CD4-positive, alpha-beta T cell treated with Interleukin-15 for 1 hour (primary cell): ENCODE data around the gene KIAA1217.

Experiments used
- DNase-seq: peaks from one replicate; pipeline ENCODE4 v3.0.0-alpha.2; 2020

The KIAA1217 gene

DNA sequence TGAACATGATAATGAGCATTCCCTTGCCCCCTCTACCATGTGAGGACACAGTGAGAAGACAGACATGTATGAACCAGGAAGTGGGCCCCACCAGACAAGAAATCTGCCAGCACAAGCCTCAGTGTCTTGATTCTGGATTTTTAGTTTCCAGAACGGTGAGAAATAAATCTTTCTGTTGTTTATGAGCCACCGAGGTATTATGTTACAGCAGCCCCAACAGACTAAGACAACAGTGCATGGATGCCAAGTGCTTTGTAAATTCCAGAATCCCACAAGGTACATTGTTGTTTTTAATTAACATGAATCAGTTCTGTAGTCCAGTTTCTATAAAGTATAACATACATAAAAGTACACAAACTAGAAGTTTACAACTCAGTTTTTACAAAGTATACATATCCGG is 352.5 kb downstream of the KIAA1217 start:
- DNase-seq: no peak

DNA sequence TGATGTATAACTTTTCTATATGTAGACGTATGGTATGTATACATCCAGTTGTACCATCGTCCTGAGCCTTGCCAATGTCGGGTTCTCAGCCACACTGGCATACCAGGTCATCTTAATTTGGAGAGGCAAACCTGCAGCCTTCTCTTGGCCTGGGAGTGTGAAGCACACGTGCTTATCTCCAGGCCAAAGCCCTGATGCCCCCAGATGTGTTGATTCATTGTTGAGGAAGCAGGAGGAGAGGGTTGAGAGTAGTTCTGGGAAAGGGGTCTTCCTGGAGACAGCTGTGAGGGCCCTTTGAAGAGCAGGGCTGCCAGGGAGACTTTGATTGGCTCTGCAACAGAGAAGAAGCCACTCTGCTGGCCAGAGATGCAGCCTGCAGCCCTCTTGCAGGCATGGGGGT is 359.1 kb downstream of the KIAA1217 start:
- DNase-seq: no peak

- DNase-seq: no peak
These were observed 360.4 kb downstream of the KIAA1217 start for GRCh38 chr10:24569330-24569796.

DNA sequence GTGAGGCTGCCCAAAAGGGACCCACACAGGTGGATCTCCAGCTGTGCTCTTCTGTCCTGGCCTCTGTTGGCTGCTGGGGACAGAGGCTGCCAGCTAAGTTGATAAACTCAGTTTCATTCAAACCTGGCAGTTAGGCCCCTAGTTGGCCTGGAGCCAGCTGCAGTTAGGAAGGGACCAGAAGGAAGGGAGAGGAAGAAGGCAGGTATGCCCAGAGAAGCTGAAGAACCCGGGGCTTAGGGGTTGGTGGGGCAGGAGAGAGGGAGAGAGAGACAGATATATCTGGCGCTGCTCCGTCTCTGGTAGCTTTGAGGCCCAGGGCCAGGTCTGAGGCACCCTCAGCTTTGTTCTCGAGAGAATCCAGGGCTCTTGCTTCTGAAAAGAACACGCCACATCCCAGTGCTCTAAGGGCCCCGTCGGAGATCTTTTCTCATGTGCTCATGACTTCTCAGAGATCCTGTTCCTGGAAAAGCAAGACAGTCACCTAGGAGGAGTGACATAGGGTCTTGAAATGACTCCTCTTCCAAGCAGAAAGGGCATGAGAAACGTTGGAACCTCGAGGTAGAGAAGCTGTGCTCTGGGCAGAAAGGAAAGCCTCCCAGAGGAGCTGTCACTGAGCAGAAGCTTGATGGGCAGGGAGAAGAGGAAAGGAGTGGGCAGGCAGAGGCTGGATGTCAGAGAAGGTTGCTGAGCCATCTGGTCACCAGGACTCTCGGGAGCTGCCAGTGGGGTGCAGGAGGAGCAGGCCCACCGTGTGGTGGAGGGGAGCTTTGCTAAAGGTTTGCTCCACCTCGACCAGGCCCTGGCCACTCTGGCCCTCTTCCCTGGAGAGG is 361.1 kb downstream of the KIAA1217 start:
- no peak for DNase-seq

DNA sequence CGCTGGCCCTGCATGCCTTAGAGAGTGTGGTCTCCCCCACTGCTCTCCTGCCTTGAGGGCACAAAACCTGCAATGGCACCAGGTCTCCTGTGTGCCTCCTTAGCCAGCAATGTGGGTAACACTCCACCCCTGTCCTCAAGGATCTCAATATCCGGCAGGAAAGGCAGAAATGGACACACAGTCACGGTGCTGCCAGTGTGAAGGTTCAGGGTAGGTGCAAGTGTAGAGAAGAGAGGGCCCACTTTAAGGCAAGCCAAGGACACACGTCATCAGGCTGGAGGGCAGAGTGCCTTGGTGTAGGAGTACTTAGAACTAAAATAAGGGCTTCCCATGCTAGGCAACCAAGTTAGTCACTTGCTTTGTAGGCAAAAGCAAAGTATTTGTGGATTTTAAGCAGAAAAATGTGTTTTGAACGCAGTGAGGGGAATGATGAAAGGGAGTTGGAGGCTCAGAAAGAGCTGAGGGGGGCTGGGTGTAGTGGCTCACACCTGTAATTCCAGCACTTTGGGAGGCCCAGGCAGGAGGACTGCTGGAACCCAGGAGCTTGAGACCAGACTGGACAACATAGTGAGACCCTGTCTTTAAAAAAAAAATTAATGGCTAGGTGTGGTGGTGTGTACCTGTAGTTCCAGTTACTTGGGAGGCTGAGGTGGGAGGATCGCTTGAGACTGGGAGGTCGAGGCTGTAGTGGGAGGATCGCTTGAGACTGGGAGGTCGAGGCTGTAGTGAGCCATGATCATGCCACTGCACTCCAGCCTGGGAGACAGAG is 361.9 kb downstream of the KIAA1217 start:
- DNase-seq: no peak

DNA sequence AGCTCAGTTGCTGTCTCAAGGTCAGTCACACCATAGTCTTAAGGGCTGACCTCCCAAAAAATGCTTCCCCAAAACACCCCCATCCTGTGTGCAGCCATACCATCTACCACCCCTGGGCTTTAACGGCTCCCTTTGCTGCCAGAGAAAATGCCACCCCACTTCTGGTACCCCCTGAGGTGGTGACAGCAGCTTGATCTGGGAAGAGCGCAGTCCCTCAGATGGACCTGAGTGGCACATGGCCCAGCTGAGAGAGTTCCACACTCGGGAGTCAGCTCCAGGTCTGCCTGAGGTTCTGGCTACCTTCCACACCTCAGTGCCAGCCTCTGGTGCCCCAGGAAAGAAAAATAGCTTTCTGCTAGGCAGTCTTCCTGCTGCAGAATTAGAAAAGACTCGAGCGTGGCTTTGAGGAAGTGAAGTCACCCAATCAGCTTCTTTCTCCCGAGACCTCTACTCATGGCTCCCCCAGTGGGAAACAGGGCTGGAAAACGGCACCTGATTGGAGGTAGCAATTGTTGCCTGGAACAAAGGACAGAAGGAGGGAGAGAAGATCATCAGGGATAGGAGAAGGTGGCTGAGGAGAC is 363.0 kb downstream of the KIAA1217 start:
- DNase-seq: no peak

- DNase-seq: no peak
These were observed 365.2 kb downstream of the KIAA1217 start for GRCh38 chr10:24574161-24574560.

GRCh38 chr10:24574578-24575155 is 365.7 kb downstream of the KIAA1217 start:
- DNase-seq: no peak

DNA sequence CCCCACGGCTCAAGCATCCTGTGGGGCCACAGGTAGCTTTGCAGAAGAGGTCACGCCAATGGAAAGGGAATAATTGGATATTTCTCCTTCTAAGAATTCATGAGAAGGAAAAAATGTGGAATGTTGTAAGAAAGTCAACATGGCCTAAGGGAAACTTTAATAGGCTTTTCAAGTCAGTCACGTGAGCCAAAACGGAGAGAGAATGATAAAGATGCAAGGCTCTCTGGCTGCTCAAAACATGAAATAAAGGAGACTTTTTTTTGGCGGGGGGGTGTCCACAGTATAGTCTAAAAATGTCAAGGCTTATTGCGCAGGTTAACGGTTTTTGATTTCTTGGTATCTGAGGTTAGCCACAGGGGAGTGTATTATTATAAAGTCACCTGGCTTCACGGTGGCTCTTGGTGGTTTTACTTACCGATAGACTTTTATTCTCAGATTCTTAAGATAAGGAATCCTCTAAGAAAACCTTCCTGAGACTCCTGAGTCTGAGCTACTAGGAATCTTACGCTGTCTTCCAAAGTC is 366.6 kb downstream of the KIAA1217 start:
- no peak for DNase-seq

DNA sequence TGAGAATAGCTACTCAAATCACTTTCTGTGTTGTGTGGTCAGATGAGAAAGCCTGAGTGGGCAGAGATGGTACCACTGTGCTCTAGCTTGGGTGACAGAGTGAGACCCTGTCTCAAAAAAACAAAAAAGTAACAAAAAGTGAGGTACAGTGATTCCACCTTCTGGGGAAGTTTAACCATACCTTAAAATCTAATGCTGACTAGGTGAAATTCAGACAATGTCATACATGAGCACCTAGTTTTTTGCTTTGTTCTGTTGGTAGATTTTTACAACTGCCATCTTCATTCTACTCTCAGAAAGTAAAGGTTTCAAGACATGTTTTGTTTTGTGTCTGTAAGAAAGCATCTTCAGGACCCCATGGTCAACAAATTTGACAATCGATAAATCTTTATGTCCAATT is 370.5 kb downstream of the KIAA1217 start:
- no peak for DNase-seq

DNA sequence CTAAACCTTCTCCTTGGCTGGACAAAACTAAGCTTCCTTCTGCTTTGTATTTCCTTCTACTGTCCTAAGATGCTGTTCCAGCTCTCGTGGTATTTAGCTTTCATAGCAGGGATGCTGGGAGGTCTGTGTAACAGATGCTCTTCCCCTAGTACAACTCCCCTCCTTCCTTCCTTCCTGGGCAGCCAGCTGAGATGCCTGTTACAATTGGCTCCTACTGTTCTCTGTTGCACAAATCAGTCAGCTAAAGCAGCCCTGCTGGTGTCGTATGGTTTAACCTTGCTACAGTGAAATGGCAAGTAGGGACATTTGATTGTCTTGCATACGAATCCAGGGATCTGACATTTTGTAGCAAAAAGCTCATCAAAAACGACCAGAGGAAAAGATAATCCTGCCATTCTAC is 371.0 kb downstream of the KIAA1217 start:
- DNase-seq: no peak

DNA sequence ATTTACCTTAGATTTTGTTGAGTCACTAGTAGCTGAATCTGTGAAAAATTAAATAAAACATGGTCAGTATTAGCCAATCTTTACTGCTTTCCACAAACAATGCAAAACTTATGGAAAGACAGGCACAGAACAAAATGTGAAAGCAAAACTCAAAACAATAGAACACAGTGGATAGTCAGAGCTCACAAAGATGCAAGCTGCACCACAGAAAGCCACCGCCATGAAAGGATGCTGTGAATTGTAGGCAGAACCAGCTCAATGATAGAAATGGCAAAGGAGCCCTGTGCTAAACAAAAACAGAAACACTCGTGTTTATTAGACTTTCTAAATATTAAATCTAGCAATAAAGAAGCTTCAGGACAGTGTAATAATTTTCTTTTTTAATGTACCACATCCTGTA is 380.3 kb downstream of the KIAA1217 start:
- DNase-seq: no peak

DNA sequence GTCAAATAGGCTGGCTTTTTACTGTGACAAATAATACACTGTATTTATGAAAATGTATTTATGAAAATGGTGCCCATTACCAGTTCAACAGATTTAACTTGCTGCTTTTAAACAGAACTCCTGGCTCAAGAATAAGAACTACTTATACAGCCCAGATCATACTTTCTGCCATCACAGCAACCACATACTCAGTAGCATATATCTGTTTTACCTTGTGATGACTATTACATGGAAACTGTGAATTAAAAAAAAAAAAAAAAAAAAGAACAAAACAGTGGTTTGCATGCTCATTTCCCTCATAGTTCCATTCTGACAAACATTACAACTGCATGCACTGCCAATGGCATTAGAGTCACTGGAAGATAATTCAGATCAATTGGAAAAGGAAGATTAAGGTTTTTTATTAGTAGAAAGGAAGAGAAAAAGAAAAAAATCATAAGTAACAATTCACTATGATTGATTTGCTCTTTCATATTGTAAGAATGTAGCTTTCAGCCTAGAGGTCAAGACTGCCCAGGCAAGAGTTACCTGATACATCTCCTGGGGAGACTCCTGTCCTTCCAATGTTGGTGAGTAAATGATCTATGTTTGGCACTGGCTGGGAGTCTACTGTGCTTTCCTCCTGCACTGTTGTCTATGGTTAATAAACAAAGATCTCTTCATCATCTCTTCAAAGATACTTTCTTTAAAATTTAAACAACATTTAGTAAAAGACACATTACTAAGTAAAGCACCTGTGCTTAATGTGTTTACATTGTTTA is 381.9 kb downstream of the KIAA1217 start:
- DNase-seq: no peak

GRCh38 chr10:24596217-24596930 is 387.4 kb downstream of the KIAA1217 start:
- no peak for DNase-seq

- DNase-seq: no peak
These were observed 388.5 kb downstream of the KIAA1217 start for GRCh38 chr10:24597426-24597825.
